GM23248 (cell line): Measurements from ENCODE around the gene TDP2.

Experiments used
- EZH2 ChIP-seq: fragments of 200-600 bp; sonication (generic); IDR thresholded peaks from 2 replicates; pipeline ENCODE4 v1.6.1; 2018; ENCODE audit warnings: antibody characterized with exemption, mild to moderate bottlenecking; ENCODE audit not compliant: insufficient read depth, poor library complexity, severe bottlenecking
- EZH2phosphoT487 ChIP-seq: fragments of 200-600 bp; sonication (generic); IDR thresholded peaks from 2 replicates; pipeline ENCODE4 v1.6.1; 2018; ENCODE audit warnings: antibody characterized with exemption, moderate library complexity, mild to moderate bottlenecking, low read depth; ENCODE audit not compliant: insufficient read depth

DNA sequence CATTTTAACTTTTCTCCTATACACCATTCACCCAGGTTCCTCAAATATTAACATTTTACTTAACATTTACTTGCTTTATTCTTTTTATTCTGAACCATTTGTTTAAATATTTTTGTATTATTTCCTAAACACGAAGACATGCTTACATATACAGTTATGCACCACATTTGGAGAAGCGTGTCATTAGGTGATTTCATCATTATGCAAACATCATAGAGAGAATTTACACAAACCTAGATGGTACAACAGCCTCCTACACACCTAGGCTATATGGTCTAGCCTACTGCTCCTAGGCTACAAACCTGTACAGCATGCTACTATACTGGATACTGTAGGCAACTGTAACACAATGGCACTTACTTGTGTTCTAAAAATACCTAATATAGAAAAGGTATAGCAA lies 6.6 kb downstream of the TDP2 start:
- TF ChIP-seq EZH2 (no peak), EZH2phosphoT487 (no peak)
